GM21619 (cell line): ENCODE data around the gene AIF1.
"Not testable (repeated sequence)": the region's sequence is repeated elsewhere in the genome, so short reads cannot be mapped to it uniquely, and the experiment has no call there.

Source experiments
- ATAC-seq: cut with Tn5 transposase; IDR thresholded peaks from one replicate; pipeline ENCODE4 v1.9.1; 2021; ENCODE audit not compliant: unreplicated experiment

Gene AIF1

GRCh38 chr6:31580807-31581433 is 34.1 kb upstream of the AIF1 start:
- ATAC-seq, result peak; percentile 44

DNA sequence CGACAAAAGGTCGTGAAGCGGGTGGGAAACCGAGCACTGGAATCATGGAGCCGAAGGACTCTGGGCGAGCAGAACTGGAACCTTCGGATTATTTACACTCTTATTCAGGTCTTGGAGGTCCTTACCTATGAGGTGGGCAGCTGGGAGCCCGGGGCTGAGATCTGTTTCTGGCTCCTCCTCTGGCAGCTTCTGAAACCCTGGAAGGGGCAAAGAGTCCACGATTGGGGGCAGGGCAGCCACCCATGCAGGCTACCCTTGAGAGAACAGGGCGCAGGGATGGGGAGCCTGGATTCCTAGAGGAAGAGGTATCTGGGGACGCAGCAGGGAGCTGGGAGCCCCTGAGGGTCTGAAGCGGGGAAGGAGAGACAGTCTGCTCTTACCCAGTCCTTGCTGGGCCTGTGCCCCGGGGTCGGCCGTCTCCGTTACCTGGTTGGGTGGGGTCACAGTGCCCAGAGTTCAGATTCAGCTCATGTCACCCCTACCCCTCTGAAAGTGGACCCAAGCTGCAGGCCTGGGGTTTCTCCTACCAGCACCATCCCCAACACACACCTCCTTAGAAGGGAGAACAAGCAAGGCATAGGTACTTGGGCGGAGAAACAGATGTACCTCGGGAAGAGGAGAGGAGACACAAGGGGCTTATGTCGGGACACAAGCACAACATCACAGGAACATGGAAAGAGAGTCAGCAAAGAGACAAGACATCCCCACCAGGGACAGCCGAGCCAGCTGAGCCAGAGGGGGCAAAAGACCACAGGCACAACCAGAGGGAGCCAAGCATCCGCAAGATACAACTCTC is 33.4 kb upstream of the AIF1 start:
- ATAC-seq, result no peak

- no peak for ATAC-seq
Measured at GRCh38 chr6:31582230-31582643, 32.8 kb upstream of the AIF1 start, which contains the start of gene LTB. TSS of gene LTB (minus strand) at chr6:31582424. CDS start at chr6:31582417, 7 bp downstream.

GRCh38 chr6:31585491-31585890 is 29.5 kb upstream of the AIF1 start:
- no peak for ATAC-seq

DNA sequence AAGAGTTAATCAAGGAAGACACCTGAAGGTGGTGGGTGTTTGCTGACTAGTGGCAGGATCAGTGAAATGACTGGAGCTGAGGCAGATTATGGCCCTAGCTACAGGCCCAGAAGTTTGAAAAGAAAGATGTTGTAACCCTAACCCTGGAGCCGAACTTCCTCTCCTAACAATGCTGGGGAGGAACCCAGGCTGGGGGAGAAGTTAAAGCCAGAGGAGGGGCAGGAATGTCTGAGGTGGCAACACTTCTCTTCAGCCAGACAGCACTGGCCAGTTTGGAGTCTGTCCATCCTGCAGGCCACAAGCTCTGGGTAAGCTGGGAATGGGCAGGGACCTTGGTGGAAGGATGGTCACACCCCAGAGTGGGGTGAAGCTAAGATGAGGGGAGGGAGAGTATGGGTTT is 29.0 kb upstream of the AIF1 start, which contains the start of gene LST1:
LST1 (plus strand) TSS at position 270 of the 400 bp plus-strand sequence. CDS start 1,023 bp downstream, outside the sequence.
- no peak for ATAC-seq

DNA sequence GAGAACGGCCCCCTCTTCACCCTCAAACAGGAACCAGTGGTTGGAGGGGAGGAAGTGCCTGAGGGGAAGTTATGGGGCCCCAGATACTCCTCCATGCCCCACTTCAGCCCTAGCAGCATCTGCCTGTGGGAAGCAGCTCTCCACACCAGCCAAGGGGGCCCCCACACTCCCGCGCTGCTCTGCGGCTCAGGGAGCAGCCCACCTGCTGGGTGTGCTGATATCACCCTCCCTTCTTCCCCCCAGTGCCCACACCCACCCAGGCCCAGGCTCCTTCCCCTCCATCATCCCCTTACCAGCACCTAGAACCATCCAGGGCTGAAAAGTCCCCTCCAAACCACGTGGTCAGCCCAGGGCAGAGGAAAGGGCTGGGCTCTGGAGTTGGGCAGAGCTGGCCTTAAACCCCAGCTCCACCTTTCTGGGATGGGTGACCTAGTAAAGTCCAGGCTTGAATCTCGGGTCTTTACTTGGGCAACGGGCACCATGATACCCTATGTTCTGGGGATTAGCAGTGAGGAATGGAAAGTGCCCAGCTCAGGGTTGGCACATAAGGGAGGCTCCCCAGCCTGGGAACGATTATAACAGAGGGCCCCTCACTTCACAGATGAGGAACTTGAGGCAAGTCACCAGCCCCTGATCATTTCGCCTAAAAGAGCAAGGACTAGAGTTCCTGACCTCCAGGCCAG is 28.3 kb upstream of the AIF1 start:
- no peak for ATAC-seq

- ATAC-seq, result no peak
Measured at GRCh38 chr6:31587791-31588777, 26.9 kb upstream of the AIF1 start.

GRCh38 chr6:31588871-31589650 is 26.0 kb upstream of the AIF1 start:
- ATAC-seq, result no peak

DNA sequence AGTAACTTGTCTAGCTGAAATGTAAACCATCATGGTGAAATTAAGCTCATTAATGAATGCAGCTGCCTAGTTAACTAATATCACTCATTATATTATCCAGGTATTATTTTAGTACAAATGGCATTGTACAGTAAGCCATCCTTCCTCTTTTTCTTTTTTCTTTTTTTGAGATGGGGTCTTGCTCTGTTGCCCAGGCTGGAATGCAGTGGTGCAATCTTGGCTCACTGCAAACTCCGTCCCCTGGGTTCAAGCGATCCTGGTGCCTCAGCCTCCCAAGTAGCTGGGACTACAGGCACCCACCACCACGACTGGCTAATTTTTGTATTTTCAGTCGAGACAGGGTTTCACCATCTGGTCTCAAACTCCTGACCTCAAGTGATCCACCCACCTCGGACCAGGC is 24.3 kb upstream of the AIF1 start:
- not testable (repeated sequence) for ATAC-seq

- ATAC-seq, result no peak
Measured at GRCh38 chr6:31592396-31592771, 22.6 kb upstream of the AIF1 start.

GRCh38 chr6:31597006-31597405 is 18.0 kb upstream of the AIF1 start:
- no peak for ATAC-seq

DNA sequence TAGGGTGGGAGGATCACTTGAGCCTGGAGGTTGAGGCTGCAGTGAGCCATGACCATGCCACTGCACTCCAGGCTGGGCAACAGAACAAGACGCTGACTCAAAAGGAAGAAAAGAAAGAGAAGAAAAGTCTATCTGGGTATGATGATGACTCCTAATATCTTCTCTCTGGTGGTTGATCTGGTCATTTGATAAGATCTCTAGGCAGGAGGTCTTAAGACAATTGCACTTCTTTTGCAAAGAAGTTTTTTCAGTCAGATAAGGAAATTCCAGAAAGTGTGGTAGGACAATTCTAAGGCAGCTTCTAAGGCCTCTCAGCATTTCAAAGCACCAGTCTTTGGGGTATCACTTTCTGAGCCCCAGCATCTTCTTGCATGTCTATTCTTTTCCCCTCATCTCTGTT is 7.7 kb upstream of the AIF1 start:
- ATAC-seq, result no peak

DNA sequence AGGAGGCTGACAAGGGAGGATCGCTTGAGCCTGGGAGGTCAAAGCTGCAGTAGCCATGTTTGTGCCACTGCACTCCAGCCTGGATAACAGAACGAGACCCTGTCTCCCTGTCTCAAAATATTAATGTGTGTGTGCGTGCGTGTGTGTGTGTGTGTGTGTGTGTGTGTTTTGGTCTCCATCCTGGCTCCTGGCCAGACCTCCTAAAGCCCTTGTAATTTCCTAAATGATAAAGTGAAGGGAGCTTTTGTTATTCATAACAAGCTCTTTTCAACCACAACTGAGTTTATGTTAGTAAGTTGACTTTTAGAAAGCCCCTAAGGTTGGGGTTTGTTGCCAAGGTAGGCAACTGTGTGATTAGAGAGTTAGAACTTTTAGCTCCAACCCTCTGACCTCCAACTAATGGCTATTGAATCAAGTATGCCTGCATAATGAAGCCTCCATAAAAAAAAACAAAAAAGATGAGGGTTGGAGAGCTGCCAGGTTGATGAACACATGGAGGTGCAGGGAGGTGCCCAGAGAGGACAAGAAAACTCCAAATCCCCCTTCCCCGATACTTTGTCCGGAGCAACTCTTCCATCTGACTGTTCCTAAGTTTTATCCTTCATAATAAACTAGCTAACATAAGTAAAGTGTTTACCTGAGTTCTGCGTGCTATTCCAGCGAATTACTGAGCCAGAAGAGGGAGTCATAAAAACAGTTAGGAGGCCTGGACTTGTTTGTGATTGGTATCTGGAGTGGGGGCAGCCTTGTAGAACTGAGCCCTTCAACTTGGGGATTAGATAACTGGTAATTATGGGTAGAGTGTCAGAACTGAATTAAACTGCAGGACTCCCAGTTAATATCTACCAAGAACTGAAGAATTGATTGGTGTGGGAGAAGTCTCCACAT is 5.3 kb upstream of the AIF1 start:
- no peak for ATAC-seq

DNA sequence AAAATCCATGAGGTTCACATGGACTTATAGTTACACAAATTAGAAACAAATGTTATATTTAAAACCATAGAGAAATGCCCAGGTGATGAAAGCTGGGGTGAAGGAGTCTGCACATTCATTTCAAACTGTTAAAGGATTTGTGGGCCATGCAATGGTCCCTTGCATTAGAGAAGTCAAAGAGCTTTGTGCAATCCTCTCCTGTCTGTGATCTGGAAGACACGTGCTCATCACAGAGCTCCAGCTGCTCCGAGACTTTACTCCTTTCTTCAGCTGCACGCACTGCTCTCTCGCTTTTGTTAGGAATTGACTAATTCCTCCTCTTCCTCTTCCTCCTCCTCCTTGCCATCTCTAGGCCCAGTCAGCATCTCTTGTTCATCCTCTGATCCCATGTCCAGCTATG is 4.1 kb upstream of the AIF1 start:
- no peak for ATAC-seq

- ATAC-seq, result no peak
Measured at GRCh38 chr6:31614075-31614619, 887 bp upstream of the AIF1 start.

DNA sequence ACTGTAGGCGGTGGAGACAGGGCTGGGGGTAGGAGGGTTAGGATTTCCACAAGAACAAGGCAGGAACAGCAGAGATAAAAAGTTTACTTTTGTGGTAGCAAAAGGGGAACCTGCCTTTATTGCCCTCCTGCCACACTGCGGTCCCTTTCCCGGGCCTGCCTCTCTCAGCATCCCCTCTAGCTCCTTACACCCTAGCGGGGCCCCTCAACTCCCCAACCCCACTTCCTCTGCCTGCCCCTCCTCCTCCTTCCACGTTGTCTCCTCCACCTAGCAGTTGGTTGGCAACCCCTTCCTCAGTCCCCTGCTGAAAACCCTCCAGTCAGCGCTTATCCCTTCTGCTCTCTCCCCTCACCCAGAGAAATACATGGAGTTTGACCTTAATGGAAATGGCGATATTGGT is 714 bp downstream of the AIF1 start:
- ATAC-seq, result no peak

GRCh38 chr6:31617010-31617409 is 2.0 kb downstream of the AIF1 start:
- ATAC-seq, result no peak

GRCh38 chr6:31619805-31620585 is 5.0 kb downstream of the AIF1 start:
- peak; percentile 71 for ATAC-seq
